Measurements from ENCODE around the gene SDHD. TPM values are rescaled to one million over a fixed set of nuclear protein-coding genes. Genes with fewer than 3 reads are reported as not detected.
"Not testable (repeated sequence)": the region's sequence is repeated elsewhere in the genome, so short reads cannot be mapped to it uniquely, and the experiment has no call there.

Gene SDHD
- total and polyA plus RNA-seq, 9 of the 15 experiments (the other 6 are each of a cell fraction or from before 2014, with no cell fraction given), result 150 to 1,225 (median 215) TPM

DNA sequence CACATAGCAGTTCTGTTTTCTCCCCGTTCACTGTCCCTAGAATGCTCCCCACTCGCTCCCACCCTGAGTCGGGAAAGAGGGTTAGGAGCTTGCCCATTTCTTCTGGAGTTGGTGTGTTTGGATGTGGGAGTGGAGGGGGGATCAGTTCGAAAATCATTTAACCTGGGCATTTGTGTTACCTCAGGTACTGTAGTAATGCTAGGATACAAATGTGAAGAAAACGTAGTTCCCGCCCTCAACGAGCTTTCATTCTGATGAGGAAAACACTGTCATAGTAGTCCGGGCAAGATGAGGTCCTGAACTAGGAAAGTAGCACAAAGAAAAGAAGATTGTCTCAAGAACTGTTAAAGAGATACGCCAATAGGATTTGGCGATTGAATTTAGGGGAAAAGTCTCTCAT, 539 bp downstream of the SDHD start (continued):
- TF ChIP-seq, protein P1, sequence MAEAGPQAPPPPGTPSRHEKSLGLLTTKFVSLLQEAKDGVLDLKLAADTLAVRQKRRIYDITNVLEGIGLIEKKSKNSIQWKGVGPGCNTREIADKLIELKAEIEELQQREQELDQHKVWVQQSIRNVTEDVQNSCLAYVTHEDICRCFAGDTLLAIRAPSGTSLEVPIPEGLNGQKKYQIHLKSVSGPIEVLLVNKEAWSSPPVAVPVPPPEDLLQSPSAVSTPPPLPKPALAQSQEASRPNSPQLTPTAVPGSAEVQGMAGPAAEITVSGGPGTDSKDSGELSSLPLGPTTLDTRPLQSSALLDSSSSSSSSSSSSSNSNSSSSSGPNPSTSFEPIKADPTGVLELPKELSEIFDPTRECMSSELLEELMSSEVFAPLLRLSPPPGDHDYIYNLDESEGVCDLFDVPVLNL (CRISPR knock-in tag; IDR thresholded peaks at IDR 0.05; ENCODE audit: low read depth), result 0 out of 2 replicates have a peak, but pooled peaks have one; percentile 10
- no peak for TF ChIP-seq NFE2 (IDR thresholded peaks at IDR 0.05; ENCODE audit: low read depth)
- TF ChIP-seq POLR2AphosphoS2 (IDR thresholded peaks at IDR 0.05; ENCODE audit: low read length), result no peak
- 0 out of 2 replicates have a peak, but pooled peaks have one; percentile 5 for TF ChIP-seq FOXJ2 (tag; IDR thresholded peaks at IDR 0.05)
- TF ChIP-seq NUFIP1 (IDR thresholded peaks at IDR 0.05; ENCODE audit: partially characterized antibody), result no peak
- TF ChIP-seq TRIM24 (IDR thresholded peaks at IDR 0.05), result 0 out of 4 replicates have a peak, but pooled peaks of 1 of the 2 experiments have one; percentile 32
- peak; percentile 23; the same call in 1 of the 2 replicates for TF ChIP-seq ZNF224 (CRISPR knock-in tag; IDR thresholded peaks at IDR 0.05)
- no peak for TF ChIP-seq ZNF197 (CRISPR knock-in tag; IDR thresholded peaks at IDR 0.05; ENCODE audit: low read depth)

DNA sequence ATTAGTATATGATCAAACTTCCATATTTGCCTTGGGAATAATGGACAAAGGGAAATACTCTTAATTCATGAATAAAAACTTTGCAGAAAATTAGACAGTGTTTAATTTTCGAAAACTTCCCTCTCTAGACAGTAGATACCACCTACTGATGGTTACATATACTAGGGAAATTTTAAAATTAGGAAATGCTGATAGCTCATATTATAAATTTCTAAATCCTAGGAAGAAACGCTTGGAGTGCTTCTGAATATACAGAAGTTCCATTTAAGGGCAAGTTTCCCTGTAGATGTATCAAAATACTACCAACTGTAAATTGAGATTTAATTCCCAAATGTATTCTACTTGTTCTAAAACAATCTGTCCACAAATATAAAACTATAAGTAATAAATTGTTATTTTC, 8.6 kb downstream of the SDHD start:
- H3K27ac ChIP-seq (ENCODE audit: extremely low read depth, low read depth, low read length); CTCF ChIA-PET (ENCODE audit: low intra/inter-chr PET ratio); H3K9me3 ChIP-seq (replicated peaks; ENCODE audit: control insufficient read depth, insufficient read depth, low read depth, low read length); FAIRE-seq; H3K4me2 ChIP-seq (ENCODE audit: insufficient read depth, low read length); DNase-seq (ENCODE audit: extremely low read depth in 1 of 4, low spot score in 3 of 4); ATAC-seq; H3K9ac ChIP-seq (ENCODE audit: insufficient read depth in 1 of 2, low read depth in 2 of 2, low read length in 2 of 2); in situ Hi-C loops (cut with MboI); H4K20me1 ChIP-seq (replicated peaks; ENCODE audit: control insufficient read depth, insufficient read depth, low read length); H3K4me3 ChIP-seq; H2AFZ ChIP-seq (ENCODE audit: low read depth, low read length); H3K9me1 ChIP-seq (ENCODE audit: control insufficient read depth, insufficient read depth, low read length); H3K27me3 ChIP-seq (ENCODE audit: control insufficient read depth in 2 of 2, insufficient read depth in 2 of 2, low read length in 2 of 2); intact Hi-C loops (cut with micrococcal nuclease): not testable (repeated sequence)
- Histone ChIP-seq H3K36me3 (ENCODE audit: control insufficient read depth, insufficient read depth, low read length) (peaks cover 59% of the 10 kb centered on the region), H3K4me1 (replicated peaks in 1 of 2; ENCODE audit: control insufficient read depth in 2 of 2, insufficient read depth in 2 of 2, low read length in 2 of 2) (peaks cover 12 to 14% of the 10 kb centered on the region in 2 experiments; a peak in 4 of 5 replicates), H3K79me2 (ENCODE audit: control insufficient read depth, insufficient read depth, low read length) (peaks cover 13% of the 10 kb centered on the region; the same call in 1 of the 3 replicates)
- WGBS (ENCODE audit: insufficient coverage, low coverage, missing lambda C conversion rate), result 94% methylated on average over 2 of the region's 2 CpGs
- POLR2A ChIA-PET, result interaction anchor here (0.7 kb wide), 1 partner anchor 271 kb away, joined by 3 read pairs; no protein-coding TSS in a partner anchor
- TSS peak; percentile 30 for BruUV-seq (replicated peaks)

Data from K562 (cell line).